Measurements from ENCODE around the gene FOXA1.
A peak's percentile ranks its signal among the peaks of the same experiment; 100 is the strongest.

Gene FOXA1

GRCh38 chr14:37602605-37603453 is 7.8 kb upstream of the FOXA1 start:
- no peak for DNase-seq

GRCh38 chr14:37601865-37602264 is 6.8 kb upstream of the FOXA1 start:
- DNase-seq: no peak

- no peak for DNase-seq
Observed at GRCh38 chr14:37600880-37601741, 6.1 kb upstream of the FOXA1 start.

GRCh38 chr14:37599507-37600368 is 4.7 kb upstream of the FOXA1 start:
- DNase-seq: no peak

GRCh38 chr14:37598747-37599506 is 3.9 kb upstream of the FOXA1 start:
- DNase-seq: no peak

GRCh38 chr14:37597914-37598746 is 3.1 kb upstream of the FOXA1 start:
- DNase-seq: no peak

- no peak for DNase-seq
Observed at GRCh38 chr14:37597538-37597913, 2.5 kb upstream of the FOXA1 start.

- DNase-seq: no peak
Observed at GRCh38 chr14:37596790-37597472, 1.9 kb upstream of the FOXA1 start.

GRCh38 chr14:37595809-37596621 is 966 bp upstream of the FOXA1 start:
- no peak for DNase-seq

- DNase-seq: peak in 4 of 58 donors; percentile 2 to 28 (median 6)
Observed at GRCh38 chr14:37594238-37594970, 645 bp downstream of the FOXA1 start.

GRCh38 chr14:37593511-37594237 is 1.4 kb downstream of the FOXA1 start:
- no peak for DNase-seq

GRCh38 chr14:37592482-37593408 is 2.3 kb downstream of the FOXA1 start:
- DNase-seq: no peak

- no peak for DNase-seq
Observed at GRCh38 chr14:37591941-37592481, 3.0 kb downstream of the FOXA1 start.

GRCh38 chr14:37591311-37591940 is 3.6 kb downstream of the FOXA1 start:
- DNase-seq: no peak

All from anterior cingulate cortex (tissue), 58 donors.